Choroid plexus epithelial cell (primary cell): ENCODE measurements around the gene JPH3.

ENCODE experiments used
- DNase-seq: peaks from one replicate; pipeline ENCODE4 v3.0.0-alpha.2; 2010; ENCODE audit warnings: low read depth
- H3K4me3 ChIP-seq: 2 replicates; pipeline ENCODE4 v1.5.1; 2011; ENCODE audit warnings: low read depth, mild to moderate bottlenecking, control low read depth, low read length, moderate library complexity
- CTCF ChIP-seq: conservative IDR thresholded peaks from 2 replicates; pipeline ENCODE4 v1.5.1; 2011; ENCODE audit warnings: low read depth, mild to moderate bottlenecking, control low read depth, inconsistent platforms, low read length, moderate library complexity

The JPH3 gene

GRCh38 chr16:87601401-87601981 lies 817 bp upstream of the JPH3 start:
- no peak overlapping the region for H3K4me3 ChIP-seq
- no peak for TF ChIP-seq CTCF
- DNase-seq, result no peak

GRCh38 chr16:87602821-87603683 lies 744 bp downstream of the JPH3 start:
- no peak overlapping the region for H3K4me3 ChIP-seq
- no peak for TF ChIP-seq CTCF

GRCh38 chr16:87603684-87604633 lies 1.7 kb downstream of the JPH3 start:
- TF ChIP-seq CTCF, result no peak
- no peak for DNase-seq
- H3K4me3 ChIP-seq, result no peak overlapping the region

More at GRCh38 chr16:87602821-87603683, 744 bp downstream of the JPH3 start:
- no peak for DNase-seq

GRCh38 chr16:87604634-87605111 lies 2.4 kb downstream of the JPH3 start:
- DNase-seq, result no peak
- TF ChIP-seq CTCF, result no peak
- H3K4me3 ChIP-seq, result no peak overlapping the region

- no peak overlapping the region for H3K4me3 ChIP-seq
- TF ChIP-seq CTCF, result no peak
- no peak for DNase-seq
Measured at GRCh38 chr16:87607223-87607622, 4.9 kb downstream of the JPH3 start.

- DNase-seq, result no peak
- H3K4me3 ChIP-seq, result no peak overlapping the region
- TF ChIP-seq CTCF, result no peak
Measured at GRCh38 chr16:87607871-87608270, 5.6 kb downstream of the JPH3 start.
